ENCODE data around the gene CEP295NL. TPM values are rescaled to one million over a fixed set of nuclear protein-coding genes. Genes with fewer than 3 reads are reported as not detected.

CEP295NL gene
- total RNA-seq, 1 donor from 2014 or later: 7.9 TPM

GRCh38 chr17:78925234-78925633 lies 22.2 kb upstream of the CEP295NL start, which contains the start of gene TIMP2:
Gene TIMP2, minus strand, starts transcription at chr17:78925387. Its CDS starts 299 bp downstream, at chr17:78925088.
- H3K27me3 ChIP-seq: no peaks in the 10 kb centered on the region
- H3K4me1 ChIP-seq: peaks cover 57% of the 10 kb centered on the region
- H3K27ac ChIP-seq: peak within 1 kb of the TSS; percentile 99
- H3K36me3 ChIP-seq: no peaks in the 10 kb centered on the region
- TF ChIP-seq POLR2A (IDR thresholded peaks at IDR 0.05) (peak in 1 of 2 donors; percentile 55), POLR2AphosphoS5 (IDR thresholded peaks at IDR 0.05; ENCODE audit: insufficient read depth in 1 of 2, low read depth in 1 of 2) (no peak)
- no peak for DNase-seq (ENCODE audit: extremely low spot score in 2 of 2)
- no peaks in the 10 kb centered on the region for H3K9me3 ChIP-seq
- intact Hi-C loops (cut with DNase I): loop anchor here (10.0 kb wide), 1 partner anchor 50 kb away; the partner anchor contains the start of gene LGALS3BP
- H3K4me3 ChIP-seq: peak within 1 kb of the TSS; percentile 66 to 81

- no peaks in the 10 kb centered on the region for H3K9me3 ChIP-seq
- H3K27ac ChIP-seq: peak overlapping the region; percentile 99
- H3K4me3 ChIP-seq: peak overlapping the region; percentile 66 to 81
- peaks cover 58% of the 10 kb centered on the region for H3K4me1 ChIP-seq
- intact Hi-C loops (cut with DNase I): loop anchor here (5.0 to 10.0 kb wide), 2 partner anchors 42 to 50 kb away; partner anchors contain the start of gene LGALS3BP
- TF ChIP-seq POLR2A (IDR thresholded peaks at IDR 0.05) (no peak), POLR2AphosphoS5 (IDR thresholded peaks at IDR 0.05; ENCODE audit: insufficient read depth in 1 of 2, low read depth in 1 of 2) (no peak), CTCF (IDR thresholded peaks at IDR 0.05) (no peak)
- DNase-seq (ENCODE audit: extremely low spot score in 2 of 2): no peak
- H3K27me3 ChIP-seq: no peaks in the 10 kb centered on the region
- no peaks in the 10 kb centered on the region for H3K36me3 ChIP-seq
Measured at GRCh38 chr17:78924481-78925151, 21.6 kb upstream of the CEP295NL start.

- H3K36me3 ChIP-seq: no peaks in the 10 kb centered on the region
- no peaks in the 10 kb centered on the region for H3K27me3 ChIP-seq
- H3K4me1 ChIP-seq: peaks cover 65% of the 10 kb centered on the region
- peak overlapping the region; percentile 99 for H3K27ac ChIP-seq
- H3K4me3 ChIP-seq: peak overlapping the region; percentile 66 to 81
- intact Hi-C loops (cut with DNase I): loop anchor here (5.0 to 10.0 kb wide), 2 partner anchors 42 to 51 kb away; partner anchors contain the start of gene LGALS3BP
- TF ChIP-seq CTCF (IDR thresholded peaks at IDR 0.05) (no peak), POLR2AphosphoS5 (IDR thresholded peaks at IDR 0.05; ENCODE audit: insufficient read depth in 1 of 2, low read depth in 1 of 2) (peak in 1 of 2 donors; percentile 59), POLR2A (IDR thresholded peaks at IDR 0.05) (no peak)
- DNase-seq (ENCODE audit: extremely low spot score in 2 of 2): no peak
- no peaks in the 10 kb centered on the region for H3K9me3 ChIP-seq
Measured at GRCh38 chr17:78923660-78924453, 20.9 kb upstream of the CEP295NL start.

- Histone ChIP-seq H3K4me1 (peaks cover 74% of the 10 kb centered on the region), H3K27me3 (no peaks in the 10 kb centered on the region), H3K36me3 (no peaks in the 10 kb centered on the region), H3K9me3 (no peaks in the 10 kb centered on the region), H3K27ac (peak overlapping the region; percentile 99), H3K4me3 (peak overlapping the region; percentile 66 to 81)
- intact Hi-C loops (cut with DNase I): loop anchor here (5.0 to 10.0 kb wide), 2 partner anchors 41 to 52 kb away; partner anchors contain the start of gene LGALS3BP
- TF ChIP-seq CTCF (IDR thresholded peaks at IDR 0.05) (no peak), POLR2AphosphoS5 (IDR thresholded peaks at IDR 0.05; ENCODE audit: insufficient read depth in 1 of 2, low read depth in 1 of 2) (no peak), POLR2A (IDR thresholded peaks at IDR 0.05) (no peak)
- no peak for DNase-seq (ENCODE audit: extremely low spot score in 2 of 2)
Measured at GRCh38 chr17:78922816-78923498, 20.0 kb upstream of the CEP295NL start.

All from vagina (tissue), 2 donors.